ENCODE results near the gene NPNT. TPM values are rescaled to one million over a fixed set of nuclear protein-coding genes. Genes with fewer than 3 reads are reported as not detected.

The NPNT gene
- total RNA-seq, 1 experiment from 2014 or later, result 1.4 TPM

DNA sequence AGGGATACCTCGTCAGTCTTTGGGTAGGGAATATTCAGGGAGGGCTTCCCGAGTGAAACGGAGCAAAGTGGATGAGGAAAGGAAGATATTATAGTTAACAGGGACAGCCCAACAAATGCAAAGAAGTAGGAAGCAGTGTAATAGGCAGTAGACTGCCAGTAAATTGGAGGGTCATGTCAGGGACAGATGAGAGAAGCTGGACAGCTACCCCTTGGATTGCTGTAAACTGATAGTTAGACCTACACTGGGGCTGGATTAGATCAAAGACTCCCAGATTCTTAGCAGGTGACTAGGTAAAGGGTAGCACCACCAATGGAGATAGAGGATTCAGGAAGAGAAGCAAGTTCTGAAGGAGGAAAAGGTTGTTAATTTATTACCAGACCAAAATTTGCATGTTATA is 48.0 kb downstream of the NPNT start:
- Mint-ChIP-seq H3K4me3 (no peak overlapping the region), H3K27ac (no peak overlapping the region), H3K36me3 (peaks cover 7% of the 10 kb centered on the region), H3K4me1 (no peaks in the 10 kb centered on the region), H3K27me3 (ENCODE audit: low read depth) (no peaks in the 10 kb centered on the region), H3K9me3 (peaks cover 23% of the 10 kb centered on the region)
- CTCF ChIA-PET, result no interaction called here
- POLR2A ChIA-PET, result no interaction called here
- DNase-seq (ENCODE audit: low spot score) (no peak), ATAC-seq (no peak)
- no peak for TF ChIP-seq ZNF671 (CRISPR knock-in tag; IDR thresholded peaks at IDR 0.05)
- TF ChIP-seq SOX15 (CRISPR knock-in tag; IDR thresholded peaks at IDR 0.05), result no peak
- TF ChIP-seq, protein P1, sequence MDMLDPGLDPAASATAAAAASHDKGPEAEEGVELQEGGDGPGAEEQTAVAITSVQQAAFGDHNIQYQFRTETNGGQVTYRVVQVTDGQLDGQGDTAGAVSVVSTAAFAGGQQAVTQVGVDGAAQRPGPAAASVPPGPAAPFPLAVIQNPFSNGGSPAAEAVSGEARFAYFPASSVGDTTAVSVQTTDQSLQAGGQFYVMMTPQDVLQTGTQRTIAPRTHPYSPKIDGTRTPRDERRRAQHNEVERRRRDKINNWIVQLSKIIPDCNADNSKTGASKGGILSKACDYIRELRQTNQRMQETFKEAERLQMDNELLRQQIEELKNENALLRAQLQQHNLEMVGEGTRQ (CRISPR knock-in tag; IDR thresholded peaks at IDR 0.05), result no peak
- no peak for TF ChIP-seq TP53 (CRISPR knock-in tag; IDR thresholded peaks at IDR 0.05)
- TF ChIP-seq, protein P2, sequence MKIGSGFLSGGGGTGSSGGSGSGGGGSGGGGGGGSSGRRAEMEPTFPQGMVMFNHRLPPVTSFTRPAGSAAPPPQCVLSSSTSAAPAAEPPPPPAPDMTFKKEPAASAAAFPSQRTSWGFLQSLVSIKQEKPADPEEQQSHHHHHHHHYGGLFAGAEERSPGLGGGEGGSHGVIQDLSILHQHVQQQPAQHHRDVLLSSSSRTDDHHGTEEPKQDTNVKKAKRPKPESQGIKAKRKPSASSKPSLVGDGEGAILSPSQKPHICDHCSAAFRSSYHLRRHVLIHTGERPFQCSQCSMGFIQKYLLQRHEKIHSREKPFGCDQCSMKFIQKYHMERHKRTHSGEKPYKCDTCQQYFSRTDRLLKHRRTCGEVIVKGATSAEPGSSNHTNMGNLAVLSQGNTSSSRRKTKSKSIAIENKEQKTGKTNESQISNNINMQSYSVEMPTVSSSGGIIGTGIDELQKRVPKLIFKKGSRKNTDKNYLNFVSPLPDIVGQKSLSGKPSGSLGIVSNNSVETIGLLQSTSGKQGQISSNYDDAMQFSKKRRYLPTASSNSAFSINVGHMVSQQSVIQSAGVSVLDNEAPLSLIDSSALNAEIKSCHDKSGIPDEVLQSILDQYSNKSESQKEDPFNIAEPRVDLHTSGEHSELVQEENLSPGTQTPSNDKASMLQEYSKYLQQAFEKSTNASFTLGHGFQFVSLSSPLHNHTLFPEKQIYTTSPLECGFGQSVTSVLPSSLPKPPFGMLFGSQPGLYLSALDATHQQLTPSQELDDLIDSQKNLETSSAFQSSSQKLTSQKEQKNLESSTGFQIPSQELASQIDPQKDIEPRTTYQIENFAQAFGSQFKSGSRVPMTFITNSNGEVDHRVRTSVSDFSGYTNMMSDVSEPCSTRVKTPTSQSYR (CRISPR knock-in tag; IDR thresholded peaks at IDR 0.05), result no peak

DNA sequence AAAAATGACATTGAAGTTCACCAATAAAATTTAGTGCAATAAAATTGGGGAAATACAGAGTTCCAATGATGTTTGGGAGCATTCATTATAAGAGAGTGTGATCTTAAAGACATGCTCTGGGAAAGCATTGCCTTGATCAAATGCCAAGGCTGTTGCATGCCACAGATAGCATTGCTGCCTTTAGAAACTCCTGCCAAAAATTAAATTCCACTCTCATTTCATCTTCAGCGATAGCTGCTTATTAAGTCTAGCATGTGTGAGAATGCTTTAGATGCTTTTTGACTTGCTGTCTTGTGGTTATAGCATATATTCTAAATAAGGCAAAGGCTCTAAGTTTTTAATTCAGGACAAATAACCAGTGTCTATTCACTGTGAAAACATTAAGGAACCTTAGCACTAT is 49.3 kb downstream of the NPNT start:
- no peaks in the 10 kb centered on the region for H3K27me3 Mint-ChIP-seq (ENCODE audit: low read depth)
- POLR2A ChIA-PET, result no interaction called here
- H3K27ac Mint-ChIP-seq, result no peak overlapping the region
- peaks cover 7% of the 10 kb centered on the region for H3K36me3 Mint-ChIP-seq
- H3K4me1 Mint-ChIP-seq, result no peaks in the 10 kb centered on the region
- no peak for TF ChIP-seq ATF1 (CRISPR knock-in tag; IDR thresholded peaks at IDR 0.05)
- TF ChIP-seq ESRRA (CRISPR knock-in tag; IDR thresholded peaks at IDR 0.05; ENCODE audit: borderline replicate concordance), result no peak
- TF ChIP-seq ZNF317 (CRISPR knock-in tag; IDR thresholded peaks at IDR 0.05; ENCODE audit: borderline replicate concordance, low read depth), result no peak
- TF ChIP-seq, protein P3, sequence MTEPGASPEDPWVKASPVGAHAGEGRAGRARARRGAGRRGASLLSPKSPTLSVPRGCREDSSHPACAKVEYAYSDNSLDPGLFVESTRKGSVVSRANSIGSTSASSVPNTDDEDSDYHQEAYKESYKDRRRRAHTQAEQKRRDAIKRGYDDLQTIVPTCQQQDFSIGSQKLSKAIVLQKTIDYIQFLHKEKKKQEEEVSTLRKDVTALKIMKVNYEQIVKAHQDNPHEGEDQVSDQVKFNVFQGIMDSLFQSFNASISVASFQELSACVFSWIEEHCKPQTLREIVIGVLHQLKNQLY (CRISPR knock-in tag; IDR thresholded peaks at IDR 0.05), result no peak
- no peak for TF ChIP-seq ZNF416 (CRISPR knock-in tag; IDR thresholded peaks at IDR 0.05)
- no peak for TF ChIP-seq ZNF138 (CRISPR knock-in tag; conservative IDR thresholded peaks at IDR 0.05)
- TF ChIP-seq, protein P4, sequence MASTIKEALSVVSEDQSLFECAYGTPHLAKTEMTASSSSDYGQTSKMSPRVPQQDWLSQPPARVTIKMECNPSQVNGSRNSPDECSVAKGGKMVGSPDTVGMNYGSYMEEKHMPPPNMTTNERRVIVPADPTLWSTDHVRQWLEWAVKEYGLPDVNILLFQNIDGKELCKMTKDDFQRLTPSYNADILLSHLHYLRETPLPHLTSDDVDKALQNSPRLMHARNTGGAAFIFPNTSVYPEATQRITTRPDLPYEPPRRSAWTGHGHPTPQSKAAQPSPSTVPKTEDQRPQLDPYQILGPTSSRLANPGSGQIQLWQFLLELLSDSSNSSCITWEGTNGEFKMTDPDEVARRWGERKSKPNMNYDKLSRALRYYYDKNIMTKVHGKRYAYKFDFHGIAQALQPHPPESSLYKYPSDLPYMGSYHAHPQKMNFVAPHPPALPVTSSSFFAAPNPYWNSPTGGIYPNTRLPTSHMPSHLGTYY (CRISPR knock-in tag; IDR thresholded peaks at IDR 0.05), result no peak
- TF ChIP-seq ZNF671 (CRISPR knock-in tag; IDR thresholded peaks at IDR 0.05), result no peak
- no peak for TF ChIP-seq FOXJ3 (CRISPR knock-in tag; IDR thresholded peaks at IDR 0.05; ENCODE audit: borderline replicate concordance)
- ATAC-seq (no peak), DNase-seq (ENCODE audit: low spot score) (no peak)
- H3K9me3 Mint-ChIP-seq, result peaks cover 23% of the 10 kb centered on the region
- CTCF ChIA-PET, result no interaction called here
- no peak overlapping the region for H3K4me3 Mint-ChIP-seq

DNA sequence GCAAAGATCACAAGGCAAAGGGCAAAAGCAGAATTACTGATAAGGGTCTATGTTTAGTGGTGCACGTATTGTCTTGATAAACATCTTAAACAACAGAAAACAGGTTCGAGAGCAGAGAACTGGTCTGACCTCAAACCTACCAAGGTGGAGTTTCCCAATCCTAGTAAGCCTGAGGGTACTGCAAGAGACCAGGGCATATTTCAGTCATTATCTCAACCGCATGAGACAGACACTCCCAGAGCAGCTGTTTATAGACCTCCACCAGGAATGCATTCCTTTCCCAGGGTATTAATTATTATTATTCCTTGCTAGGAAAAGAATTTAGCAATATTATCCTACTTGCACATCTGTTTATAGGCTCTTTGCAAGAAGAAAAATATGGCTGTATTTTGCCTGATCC is 51.5 kb downstream of the NPNT start:
- ChIA-PET POLR2A (no interaction called here), CTCF (no interaction called here)
- no peaks in the 10 kb centered on the region for H3K27me3 Mint-ChIP-seq (ENCODE audit: low read depth)
- peaks cover 7% of the 10 kb centered on the region for H3K36me3 Mint-ChIP-seq
- no peak for ATAC-seq
- DNase-seq (ENCODE audit: low spot score), result no peak
- peaks cover 23% of the 10 kb centered on the region for H3K9me3 Mint-ChIP-seq
- H3K4me3 Mint-ChIP-seq, result no peak overlapping the region
- no peak overlapping the region for H3K27ac Mint-ChIP-seq
- H3K4me1 Mint-ChIP-seq, result peaks cover 3% of the 10 kb centered on the region
- TF ChIP-seq, protein P5, sequence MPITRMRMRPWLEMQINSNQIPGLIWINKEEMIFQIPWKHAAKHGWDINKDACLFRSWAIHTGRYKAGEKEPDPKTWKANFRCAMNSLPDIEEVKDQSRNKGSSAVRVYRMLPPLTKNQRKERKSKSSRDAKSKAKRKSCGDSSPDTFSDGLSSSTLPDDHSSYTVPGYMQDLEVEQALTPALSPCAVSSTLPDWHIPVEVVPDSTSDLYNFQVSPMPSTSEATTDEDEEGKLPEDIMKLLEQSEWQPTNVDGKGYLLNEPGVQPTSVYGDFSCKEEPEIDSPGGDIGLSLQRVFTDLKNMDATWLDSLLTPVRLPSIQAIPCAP (CRISPR knock-in tag; IDR thresholded peaks at IDR 0.05), result no peak
- TF ChIP-seq RORB (CRISPR knock-in tag; IDR thresholded peaks at IDR 0.05) (no peak), NFE2L1 (CRISPR knock-in tag; IDR thresholded peaks at IDR 0.05) (no peak), KAT7 (CRISPR knock-in tag; IDR thresholded peaks at IDR 0.05; ENCODE audit: borderline replicate concordance) (no peak), GRHL2 (CRISPR knock-in tag; IDR thresholded peaks at IDR 0.05; ENCODE audit: insufficient replicate concordance, severe bottlenecking) (no peak), CREM (CRISPR knock-in tag; IDR thresholded peaks at IDR 0.05) (no peak), FOXJ3 (CRISPR knock-in tag; IDR thresholded peaks at IDR 0.05; ENCODE audit: borderline replicate concordance) (no peak)
- TF ChIP-seq, protein P6, sequence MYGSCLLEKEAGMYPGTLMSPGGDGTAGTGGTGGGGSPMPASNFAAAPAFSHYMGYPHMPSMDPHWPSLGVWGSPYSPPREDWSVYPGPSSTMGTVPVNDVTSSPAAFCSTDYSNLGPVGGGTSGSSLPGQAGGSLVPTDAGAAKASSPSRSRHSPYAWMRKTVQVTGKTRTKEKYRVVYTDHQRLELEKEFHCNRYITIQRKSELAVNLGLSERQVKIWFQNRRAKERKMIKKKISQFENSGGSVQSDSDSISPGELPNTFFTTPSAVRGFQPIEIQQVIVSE (CRISPR knock-in tag; IDR thresholded peaks at IDR 0.05; ENCODE audit: borderline replicate concordance), result no peak
- TF ChIP-seq, protein P7, sequence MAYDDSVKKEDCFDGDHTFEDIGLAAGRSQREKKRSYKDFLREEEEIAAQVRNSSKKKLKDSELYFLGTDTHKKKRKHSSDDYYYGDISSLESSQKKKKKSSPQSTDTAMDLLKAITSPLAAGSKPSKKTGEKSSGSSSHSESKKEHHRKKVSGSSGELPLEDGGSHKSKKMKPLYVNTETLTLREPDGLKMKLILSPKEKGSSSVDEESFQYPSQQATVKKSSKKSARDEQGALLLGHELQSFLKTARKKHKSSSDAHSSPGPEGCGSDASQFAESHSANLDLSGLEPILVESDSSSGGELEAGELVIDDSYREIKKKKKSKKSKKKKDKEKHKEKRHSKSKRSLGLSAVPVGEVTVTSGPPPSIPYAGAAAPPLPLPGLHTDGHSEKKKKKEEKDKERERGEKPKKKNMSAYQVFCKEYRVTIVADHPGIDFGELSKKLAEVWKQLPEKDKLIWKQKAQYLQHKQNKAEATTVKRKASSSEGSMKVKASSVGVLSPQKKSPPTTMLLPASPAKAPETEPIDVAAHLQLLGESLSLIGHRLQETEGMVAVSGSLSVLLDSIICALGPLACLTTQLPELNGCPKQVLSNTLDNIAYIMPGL (CRISPR knock-in tag; IDR thresholded peaks at IDR 0.05), result no peak
- TF ChIP-seq, protein P8, sequence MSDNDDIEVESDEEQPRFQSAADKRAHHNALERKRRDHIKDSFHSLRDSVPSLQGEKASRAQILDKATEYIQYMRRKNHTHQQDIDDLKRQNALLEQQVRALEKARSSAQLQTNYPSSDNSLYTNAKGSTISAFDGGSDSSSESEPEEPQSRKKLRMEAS (CRISPR knock-in tag; IDR thresholded peaks at IDR 0.05), result no peak
